ENCODE results near the gene SCYL3.
A peak's percentile ranks its signal among the peaks of the same experiment; 100 is the strongest.
"Not testable (repeated sequence)": the region's sequence is repeated elsewhere in the genome, so short reads cannot be mapped to it uniquely, and the experiment has no call there.

The SCYL3 gene

DNA sequence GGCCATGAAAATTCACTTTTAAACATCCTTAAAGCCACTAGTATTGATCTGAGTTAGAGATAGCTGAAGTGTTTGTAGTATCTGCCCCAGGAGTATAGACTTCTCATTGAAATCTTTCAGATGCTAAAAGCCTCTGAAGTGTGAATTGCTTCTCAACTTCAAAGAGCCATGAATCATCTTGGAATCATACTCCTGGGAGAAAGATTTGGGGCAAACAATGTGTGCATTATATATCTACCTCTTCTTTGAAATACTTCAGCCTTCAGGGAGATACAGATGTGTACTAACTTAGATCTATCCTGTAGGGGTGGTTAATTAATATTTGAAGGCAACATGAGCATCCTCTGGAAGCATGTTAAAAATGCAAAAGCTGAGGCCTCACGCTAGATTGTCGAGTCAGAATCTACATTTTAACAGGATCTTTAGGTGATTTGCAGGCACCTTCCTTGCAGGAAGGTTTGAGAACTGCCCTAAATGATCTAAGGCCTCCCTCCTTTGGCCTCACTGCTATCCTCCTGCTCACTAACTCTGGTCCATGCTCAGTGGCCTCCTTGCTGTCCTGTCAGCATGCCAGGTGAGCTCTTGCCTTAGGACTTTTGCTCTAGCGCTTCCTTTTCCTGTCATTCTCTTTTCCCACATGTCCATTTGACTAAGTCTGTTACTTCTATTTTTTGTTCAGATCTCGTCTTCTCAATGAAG is 6.0 kb upstream of the SCYL3 start:
- DNase-seq (ENCODE audit: low read depth in 2 of 2), result no peak

DNA sequence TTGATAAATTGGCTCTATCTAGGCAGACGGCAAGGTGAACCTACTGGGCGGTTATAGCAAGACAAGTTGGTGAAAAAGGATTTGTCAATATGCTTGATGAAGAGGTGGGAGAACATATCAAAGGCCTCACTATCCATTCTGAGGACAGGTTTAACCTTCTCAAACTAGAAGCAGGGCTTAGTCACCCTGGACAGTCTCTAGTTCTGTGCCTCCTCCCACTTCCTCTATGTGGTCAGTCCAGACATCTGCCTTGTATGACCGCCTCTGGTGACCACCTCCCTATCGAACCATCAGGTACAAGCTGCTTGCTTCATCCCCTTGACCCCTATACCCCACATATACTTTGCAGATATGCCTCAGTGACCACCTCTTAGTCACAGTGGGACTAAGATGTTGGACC is 2.3 kb upstream of the SCYL3 start:
- no peak for DNase-seq (ENCODE audit: low read depth in 2 of 2)

DNA sequence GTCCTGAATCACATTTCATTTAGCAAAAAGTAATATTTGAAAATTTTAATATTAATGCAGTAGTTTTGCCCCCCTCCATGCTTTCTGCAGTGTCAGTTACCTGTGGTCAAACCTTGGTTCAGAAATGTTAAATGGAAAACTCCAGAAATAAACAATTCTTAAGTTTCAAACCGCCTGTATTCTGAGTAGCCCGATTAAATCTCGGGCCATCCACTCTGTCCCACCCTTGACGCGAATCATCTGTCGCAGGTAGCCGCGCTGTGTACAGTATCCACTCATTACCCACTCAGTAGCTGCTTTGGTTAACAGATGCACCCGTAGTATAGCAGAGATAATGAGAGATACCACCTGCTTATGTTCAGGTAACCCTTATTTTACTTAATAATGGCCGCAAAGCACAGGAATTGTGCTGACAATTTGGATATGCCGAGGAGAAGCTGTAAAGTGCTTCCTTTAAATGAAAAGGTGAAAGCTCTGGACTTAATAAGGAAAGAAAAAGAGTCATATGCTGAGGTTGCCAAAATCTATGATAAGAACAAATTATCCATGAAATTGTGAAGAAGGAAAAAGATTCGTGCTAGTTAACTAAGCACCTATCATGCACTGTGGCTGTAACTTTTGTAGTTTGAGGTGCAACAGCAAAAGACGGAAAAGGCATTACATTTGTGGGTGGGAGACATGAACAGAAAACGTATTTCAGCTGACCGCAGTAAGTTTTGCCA is 889 bp upstream of the SCYL3 start:
- DNase-seq (ENCODE audit: low read depth in 2 of 2), result no peak

DNA sequence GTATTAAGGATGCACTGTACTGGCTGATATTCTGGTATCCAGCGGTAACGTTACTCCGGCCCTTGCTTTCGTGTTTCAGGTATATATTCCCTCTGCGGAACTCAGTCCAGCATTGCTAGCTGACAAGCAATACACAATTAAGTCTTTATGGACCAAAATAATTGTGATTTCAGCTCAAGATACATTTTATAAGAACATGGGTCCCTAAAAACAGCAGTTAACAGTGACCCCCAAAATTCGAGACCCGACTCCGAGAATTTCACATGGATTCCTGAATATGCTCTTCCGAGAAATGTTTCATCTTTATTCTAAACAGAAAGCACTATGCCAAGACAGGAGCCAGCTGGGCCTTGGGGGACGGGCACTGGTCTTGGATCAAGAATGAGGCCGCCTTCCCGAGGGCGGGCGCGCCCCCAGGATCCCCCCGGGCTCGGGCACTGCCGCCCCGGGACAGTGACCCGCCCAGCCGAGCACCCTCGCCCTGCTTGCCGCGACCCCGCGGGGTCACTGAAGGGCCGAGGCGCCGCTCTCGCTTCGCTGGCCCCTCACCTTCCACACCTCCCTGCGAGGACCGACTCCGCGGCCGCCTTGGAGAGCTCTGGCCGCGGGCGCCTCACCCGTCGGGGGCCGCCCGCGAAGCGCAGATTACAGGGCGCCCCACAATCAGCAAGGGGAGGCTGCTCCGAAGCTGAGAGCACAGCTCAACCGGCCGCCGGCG is 610 bp downstream of the SCYL3 start:
- no peak for DNase-seq (ENCODE audit: low read depth in 2 of 2)

DNA sequence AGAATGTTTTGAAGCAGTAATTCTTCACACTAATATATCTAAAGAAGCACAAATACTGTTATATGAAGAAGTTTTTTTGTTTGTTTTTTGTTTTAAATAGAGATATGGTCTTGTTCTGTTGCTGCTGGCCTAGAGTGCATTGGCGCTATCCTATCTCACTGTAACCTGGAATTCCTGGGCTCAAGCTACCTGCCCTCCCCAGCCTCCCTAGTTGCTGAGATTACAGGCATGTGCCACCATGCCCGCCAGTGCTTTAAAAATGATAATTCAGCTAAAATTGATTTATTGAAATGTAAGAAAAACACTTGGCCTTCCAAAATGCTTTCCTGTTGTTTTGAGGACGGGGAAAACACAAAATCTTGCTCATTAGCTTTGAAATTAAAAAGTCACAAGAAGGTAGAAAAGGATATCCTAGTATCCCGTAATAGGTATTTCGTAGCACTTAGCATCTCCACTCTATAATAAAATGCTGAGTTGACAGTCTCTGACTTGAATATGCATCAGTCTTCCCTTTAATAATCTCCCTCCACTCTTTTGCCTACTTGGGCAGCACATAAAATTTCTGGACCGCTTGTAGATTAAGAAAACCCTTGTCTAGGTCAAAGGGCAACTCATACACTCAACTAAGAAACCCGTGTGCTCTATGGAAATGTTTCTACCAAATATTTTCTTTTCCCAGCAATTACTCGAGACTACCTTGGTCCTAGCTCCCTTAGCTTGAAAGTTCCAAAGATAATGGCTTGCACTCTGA is 1.3 kb downstream of the SCYL3 start:
- DNase-seq (ENCODE audit: low read depth in 2 of 2), result no peak

DNA sequence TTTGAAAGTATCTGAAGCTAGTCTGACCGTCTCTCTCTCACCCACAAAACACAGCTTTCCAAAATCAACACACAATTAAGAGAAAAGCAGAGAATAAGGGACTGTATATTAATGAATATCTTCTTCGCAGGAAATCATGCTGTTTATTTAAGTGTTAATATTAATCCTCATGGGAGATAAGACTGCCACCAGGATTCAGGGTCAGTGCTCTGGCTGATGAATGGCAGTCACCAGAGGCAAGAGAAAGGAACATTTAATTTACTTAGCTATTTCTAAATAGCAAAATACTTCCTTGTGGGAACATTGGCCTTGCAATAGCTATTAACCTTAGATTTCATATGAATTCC is 2.2 kb downstream of the SCYL3 start:
- DNase-seq (ENCODE audit: low read depth in 2 of 2), result no peak

DNA sequence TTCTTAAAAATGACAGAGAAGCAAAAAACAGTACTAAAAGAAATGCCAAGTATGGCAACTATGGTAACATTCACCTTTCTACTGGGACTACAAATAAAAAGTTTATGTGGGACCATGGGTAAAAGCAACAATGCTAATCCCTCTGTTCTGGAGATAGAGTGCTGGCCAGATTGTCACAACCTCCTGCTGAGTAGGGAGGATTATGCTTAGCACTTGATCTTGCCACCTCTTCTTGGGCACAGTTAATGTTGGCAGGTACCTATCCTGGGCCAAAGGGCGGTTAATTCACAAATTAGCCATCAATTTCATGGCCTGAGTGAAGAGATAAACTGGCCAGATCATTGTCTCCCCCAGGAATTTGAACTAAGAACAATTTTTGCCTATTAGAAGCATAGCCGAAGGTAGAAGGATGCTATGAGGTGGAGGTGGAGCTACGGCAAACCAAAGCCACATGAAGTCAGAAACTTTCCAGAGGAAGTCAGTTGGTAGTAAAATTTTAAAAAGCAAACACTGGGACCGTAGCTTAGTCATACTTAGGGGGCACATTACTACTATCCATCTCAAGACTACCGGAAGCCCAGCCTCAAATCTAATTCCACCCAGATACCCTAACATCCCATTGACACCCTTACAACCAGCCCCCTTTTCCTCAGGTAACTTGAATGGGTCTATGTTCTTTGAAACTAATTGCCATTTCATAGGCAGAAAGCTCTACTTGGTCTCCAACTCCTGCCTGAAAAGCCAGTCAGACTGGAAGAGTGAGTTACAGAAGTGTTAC is 2.7 kb downstream of the SCYL3 start:
- DNase-seq (ENCODE audit: low read depth in 2 of 2), result no peak

DNA sequence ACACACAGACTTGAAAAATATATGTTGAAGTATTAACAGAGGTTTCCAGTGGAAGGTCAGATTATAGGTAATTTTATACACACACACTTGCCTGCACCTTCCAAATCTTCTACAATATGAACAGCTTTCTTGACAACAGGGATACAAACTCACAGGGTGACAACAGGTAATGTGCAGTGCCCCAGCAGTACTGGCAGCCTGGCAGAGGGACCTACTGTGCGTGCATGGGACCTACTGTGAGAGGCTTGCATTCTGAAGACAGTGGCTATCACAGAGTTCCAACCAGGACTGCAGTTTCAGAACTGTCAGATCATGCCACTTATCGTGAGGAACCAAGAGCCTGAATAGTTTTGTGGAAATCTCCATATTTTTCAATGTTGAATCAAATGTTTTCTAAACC is 3.8 kb downstream of the SCYL3 start:
- DNase-seq (ENCODE audit: low read depth in 2 of 2), result no peak

DNA sequence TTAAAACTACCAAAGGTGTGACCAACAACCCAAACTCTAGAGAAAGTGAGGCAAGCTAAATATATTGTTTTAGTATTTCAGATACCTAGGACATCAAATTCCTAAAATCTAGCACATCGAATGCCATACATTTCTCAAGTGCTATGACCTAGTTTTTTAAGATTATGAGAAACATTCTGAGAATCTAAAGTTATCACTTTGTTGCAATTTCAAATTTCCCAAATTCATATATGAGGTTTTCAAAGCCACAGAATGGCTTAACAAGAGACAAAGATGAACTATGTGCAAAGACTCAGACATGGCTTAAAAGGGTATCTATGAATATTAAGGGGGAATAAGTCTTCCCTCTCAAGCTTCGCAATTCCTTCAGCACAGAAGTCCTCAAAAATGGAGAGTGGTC is 6.8 kb downstream of the SCYL3 start:
- no peak for DNase-seq (ENCODE audit: low read depth in 2 of 2)

DNA sequence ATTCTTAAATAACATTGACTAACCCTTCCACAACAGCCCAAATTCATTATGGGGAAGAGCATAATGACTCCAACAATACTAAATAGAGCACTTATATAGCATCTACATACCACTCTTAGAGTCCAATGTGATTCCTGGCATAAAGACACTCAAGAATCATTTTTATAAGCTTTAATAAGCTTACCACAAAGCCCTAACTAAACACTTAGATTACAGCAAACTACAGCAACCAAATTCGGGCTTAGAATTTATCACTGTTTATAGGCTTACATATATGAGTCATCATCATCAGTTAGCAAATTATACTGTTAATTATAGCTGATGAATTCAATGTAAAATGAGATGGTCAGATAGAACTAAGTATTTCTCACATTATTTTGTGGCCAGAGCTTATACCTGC is 7.3 kb downstream of the SCYL3 start:
- no peak for DNase-seq (ENCODE audit: low read depth in 2 of 2)

DNA sequence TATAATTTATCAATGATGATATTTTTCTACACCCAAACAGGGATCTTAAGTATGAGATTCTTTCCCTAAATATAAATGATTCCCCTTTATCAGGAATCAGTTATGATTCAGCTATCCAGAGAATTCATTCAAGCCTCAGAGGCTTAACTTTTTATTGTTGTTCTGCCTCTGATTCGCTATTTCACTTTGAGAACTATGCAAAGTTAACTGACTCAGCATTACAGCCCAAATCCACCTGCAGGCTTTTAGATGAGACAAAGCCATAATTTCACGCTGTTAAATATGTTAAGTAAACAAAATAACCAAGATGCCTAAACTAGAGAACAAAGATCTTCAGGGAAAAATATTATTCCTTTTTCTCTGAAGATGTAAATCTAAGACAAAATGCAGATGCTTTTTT is 8.5 kb downstream of the SCYL3 start:
- no peak for DNase-seq (ENCODE audit: low read depth in 2 of 2)

DNA sequence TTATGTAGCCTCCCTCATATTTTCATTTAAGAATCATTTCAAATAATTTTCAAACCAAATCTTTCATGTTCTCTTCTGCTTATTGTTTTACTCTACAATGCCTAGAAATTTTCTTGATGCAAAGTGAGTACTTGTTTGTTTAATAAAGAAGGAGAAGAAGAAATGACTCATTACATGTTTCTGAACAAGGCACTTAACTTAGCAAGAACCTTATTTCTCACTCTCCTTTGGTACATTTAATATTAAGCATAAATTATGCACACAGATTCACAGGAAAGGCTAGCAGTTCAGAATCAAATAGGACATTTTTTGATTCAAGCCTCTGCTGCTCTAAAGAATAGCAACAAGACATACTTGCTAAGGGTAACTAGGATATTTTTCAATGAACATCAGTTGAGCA is 9.1 kb downstream of the SCYL3 start:
- no peak for DNase-seq (ENCODE audit: low read depth in 2 of 2)

DNA sequence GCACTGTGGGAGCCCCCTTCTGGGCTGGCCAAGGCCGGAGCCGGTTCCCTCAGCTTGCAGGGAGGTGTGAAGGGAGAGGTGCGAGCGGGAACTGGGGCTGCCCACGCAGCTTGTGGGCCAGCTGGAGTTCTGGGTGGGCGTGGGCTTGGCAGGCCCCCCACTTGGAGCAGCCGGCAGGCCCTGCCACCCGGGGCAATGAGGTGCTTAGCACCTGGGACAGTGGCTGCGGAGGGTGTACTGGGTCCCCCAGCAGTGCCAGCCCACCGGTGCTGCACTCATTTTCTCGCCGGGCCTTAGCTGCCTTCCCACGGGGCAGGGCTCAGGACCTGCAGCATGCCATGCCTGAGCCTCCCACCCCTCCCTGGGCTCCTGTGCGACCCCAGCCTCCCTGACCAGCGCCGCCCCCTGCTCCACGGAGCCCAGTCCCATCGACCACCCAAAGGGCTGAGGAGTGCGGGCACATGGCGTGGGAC is 11.6 kb downstream of the SCYL3 start:
- DNase-seq (ENCODE audit: low read depth in 2 of 2), result no peak

DNA sequence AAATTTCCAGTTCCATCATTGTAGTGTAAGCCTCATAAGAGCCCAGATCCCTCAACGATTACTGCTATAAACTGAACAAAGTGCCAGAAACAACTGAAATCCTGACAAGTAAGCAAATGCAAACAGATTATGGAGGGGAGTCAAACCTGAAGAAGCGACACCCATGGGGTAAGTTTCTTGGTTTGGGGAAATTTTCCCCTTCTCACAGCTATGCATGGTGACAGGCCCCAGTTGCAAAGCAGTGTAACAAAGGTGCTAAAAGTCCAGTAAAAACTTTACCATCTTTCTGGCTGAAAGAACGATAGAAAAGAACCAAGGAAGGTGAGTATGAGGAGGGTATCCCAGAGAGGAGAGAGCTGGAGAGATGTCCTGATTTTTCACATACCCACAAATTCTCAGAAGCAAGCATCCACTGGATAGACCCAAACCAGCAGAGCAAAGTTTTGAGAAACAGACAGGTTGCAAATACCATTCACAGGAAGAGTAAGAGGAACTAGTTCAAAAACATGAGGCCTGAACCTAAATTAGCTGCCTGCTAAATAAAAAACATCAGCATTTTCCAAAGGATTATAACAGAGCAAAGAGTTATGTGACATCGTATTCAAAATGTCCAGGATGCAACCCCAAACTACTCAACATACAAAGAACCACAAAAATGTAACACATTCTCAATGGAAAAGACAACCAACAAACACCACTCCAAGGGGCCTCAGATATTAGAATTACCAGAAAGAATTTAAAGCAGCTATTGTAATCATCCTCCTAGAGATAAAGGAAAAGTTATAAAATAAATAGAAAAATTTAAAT is 14.5 kb downstream of the SCYL3 start:
- no peak for DNase-seq (ENCODE audit: low read depth in 2 of 2)

DNA sequence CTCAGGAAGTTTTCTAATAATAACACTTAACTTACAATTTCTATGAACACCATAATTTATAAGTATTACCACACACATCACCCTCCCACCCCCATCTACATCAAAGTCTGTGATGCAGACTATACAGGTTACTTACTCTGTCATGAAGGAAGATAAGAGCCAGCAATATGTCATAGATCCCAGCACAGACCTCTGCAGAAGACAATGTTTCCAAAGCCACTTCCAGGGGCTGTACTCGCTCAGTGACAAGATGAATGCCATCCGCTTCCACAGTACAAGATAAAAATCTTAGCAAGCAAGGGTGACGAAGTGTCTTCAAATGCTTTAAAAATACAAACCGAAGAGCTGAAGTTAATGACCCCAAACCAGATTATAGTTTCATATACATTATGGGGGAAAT is 15.2 kb downstream of the SCYL3 start:
- DNase-seq (ENCODE audit: low read depth in 2 of 2), result no peak

DNA sequence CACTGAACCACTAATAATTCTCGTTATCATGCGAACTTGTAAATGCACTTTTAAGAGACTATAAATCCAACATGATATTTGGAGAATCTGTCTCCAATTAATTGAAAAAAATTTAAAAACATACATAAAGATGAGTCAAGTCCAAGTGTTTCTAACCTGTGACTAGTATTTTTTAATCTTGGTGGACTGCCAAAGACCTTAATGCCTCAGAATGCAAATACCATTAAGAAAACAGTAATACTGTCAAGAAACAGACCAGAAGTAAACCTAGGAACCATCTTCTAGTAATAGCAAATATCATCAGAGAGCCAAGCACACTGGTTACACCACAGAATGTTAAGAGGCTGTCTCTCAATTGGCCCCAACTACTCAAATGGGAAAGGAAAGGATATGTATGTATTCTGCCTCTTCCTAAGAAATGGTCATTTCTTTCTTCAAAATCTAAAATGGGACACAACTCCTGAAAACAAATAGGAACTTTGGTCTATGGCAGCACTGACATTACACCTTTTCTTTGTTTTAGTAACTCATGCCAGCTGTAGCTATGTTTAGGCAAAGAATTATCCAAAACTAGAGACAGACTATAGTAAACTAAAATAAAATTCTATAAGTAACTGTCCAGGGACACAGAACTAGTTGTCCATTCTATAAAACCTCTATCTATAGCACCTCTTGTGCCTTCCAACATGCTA is 15.8 kb downstream of the SCYL3 start:
- peak; percentile 70 to 71 for DNase-seq (ENCODE audit: low read depth in 2 of 2)

DNA sequence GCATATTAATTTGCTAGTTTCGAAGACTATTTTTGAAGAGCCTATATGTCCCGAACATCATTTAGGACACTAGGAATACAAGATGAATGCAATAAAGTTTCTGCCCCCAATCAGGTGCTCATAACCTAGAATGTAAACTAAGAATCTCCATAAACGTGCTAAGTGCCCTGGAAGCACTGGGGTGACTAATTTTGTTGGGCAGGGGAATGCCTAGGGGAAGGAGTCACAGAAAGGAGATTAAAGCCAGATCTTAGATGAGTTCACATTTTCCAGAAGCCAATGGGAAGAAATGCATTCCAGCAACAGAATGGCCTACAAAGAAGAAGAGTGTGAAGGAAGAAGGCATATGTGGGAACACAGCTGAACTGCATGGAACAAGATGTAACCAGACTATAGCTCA is 19.5 kb downstream of the SCYL3 start:
- peak; percentile 73 for DNase-seq (ENCODE audit: low read depth in 2 of 2)

DNA sequence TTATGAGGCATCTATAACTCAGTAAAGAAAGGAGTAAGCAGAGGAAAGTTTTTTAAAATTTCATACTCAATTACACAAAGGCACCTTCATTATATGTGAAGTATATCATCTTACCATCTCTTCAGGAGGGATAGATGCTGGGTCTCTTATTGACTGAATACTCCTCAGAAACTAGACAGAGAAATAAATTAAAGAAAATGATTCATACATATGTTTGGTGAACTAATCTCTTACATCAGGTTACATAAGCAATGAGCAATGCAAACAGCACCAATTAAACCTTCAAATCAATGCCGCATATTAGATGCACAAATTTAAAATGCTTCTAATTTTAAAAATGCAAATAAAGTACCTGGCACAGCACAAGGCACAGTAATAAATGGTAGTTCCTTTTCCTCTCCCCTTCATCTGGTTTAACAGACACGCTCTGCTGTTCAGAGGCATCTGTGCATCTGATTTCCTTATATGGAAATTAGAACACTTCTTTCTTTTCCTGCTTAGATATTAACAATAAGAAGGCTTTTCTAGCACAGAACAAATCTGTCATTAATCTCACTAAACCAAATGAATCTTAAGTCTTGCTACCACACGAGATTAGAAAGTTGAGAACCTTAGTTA is 20.0 kb downstream of the SCYL3 start:
- no peak for DNase-seq (ENCODE audit: low read depth in 2 of 2)

DNA sequence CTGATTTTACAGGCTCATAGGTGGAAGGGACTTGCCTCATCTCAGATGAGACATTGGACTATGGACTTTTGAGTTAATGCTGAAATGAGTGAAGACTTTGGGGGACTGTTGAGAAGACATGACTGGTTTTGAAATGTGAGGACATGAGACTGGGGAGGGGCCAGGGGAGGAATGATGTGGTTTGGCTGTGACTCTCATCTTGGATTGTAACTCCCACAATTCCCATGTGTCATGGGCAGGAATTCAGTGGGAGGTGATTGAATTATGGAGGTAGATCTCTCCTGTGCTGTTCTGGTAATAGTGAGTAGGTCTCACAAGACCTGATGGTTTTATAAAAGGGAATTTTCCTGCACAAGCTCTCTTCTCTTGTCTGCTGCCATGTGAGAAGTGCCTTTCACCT is 20.8 kb downstream of the SCYL3 start:
- DNase-seq (ENCODE audit: low read depth in 2 of 2), result no peak

DNA sequence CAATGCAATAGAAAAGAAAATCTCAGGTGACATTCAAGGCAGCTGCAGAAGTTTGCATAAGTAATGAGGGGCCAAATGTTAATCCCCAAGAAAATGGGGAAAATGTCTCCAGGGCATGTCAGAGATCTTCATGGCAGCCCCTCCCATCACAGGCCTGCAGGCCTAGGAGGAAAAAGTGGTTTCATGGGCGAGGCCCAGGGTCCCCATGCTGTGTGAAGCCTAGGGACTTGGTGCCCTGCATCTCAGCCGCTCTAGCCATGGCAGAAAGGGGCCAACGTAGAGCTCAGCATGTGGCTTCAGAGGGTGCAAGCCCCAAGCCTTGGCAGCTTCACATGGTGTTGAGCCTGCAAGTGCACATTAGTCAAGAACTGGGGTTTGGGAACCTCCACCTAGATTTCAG is 21.7 kb downstream of the SCYL3 start:
- not testable (repeated sequence) for DNase-seq (ENCODE audit: low read depth in 2 of 2)
